Measurements from ENCODE around the gene TWIST1.

The TWIST1 gene

DNA sequence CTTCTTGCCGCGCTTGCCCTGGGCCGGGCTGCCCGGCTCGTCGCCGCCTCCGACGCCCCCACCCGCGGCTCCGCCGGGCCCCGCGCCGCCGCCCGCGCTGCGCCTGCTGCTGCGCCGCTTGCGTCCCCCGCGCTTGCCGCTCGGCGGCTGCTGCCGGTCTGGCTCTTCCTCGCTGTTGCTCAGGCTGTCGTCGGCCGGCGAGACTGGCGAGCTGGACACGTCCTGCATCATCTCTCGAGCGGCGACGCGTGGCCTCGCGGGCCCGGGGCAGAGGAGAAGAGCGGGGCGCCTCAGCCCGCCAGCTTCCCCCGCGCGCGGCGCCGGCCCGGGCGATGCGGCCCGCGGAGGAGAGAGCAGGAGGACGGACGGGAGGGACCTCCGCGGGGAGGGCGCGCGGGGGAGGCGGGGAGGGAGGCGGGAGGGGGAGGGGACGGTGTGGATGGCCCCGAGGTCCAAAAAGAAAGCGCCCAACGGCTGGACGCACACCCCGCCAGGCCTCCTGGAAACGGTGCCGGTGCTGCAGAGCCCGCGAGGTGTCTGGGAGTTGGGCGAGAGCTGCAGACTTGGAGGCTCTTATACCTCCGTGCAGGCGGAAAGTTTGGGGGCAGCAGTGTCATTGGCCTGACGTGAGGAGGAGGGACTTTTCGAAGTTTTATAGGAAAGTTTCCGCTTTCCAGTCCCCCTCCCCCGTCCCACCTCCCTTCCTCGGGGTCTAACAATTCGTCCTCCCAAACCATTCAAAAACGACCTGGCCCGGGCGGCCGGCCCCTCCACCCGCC, at the start of gene TWIST1:
TWIST1 (minus strand) TSS at position 546 of the 779 bp plus-strand sequence; CDS start at position 231, 315 bp downstream.
- DNase-seq = no peak
- in situ Hi-C loops (cut with HindIII; ENCODE audit: low pct_ligation_motif_present, low pct_unique_long_range_greater_than_20kb, low sequenced_read_pairs) = no loop called here

DNA sequence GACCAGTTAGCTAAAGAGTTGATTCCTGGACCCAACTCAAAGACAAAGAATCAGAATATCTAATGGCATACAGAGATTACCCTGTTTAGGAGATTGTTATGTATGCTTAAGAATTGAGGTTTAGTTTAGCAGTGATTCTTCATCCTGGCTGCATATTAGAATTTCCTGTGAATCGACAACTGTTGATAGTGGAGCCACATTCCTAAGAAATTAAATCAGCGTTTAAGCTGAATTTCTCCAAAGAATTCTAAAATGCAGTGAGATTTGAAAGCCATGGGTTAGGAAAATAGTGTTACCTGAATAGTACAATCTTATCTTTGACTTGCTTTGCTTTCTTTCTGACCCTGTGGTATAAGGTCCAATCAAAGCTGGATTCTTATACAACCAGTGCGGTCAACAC, 44.2 kb upstream of the TWIST1 start:
- in situ Hi-C loops (cut with HindIII; ENCODE audit: low pct_ligation_motif_present, low pct_unique_long_range_greater_than_20kb, low sequenced_read_pairs) = no loop called here

DNA sequence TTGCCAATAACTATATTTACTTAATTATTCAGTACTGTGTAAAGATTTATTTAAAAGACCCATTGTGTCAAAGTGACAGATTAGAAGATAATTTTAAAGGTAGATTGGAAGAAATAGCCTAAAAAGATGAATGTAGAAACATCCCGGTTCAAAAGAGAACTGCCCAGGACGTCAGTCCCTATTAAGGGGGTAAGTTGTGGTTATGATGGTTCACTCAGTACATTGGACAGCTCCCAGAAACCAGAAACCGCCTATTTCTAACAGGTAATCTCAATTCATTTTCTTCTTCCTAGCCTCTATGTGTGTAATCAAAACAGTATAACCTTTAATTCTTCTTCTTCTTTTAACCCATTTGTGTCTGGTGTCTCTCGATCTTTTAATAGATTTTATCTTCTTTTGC, 29.3 kb upstream of the TWIST1 start:
- in situ Hi-C loops (cut with HindIII; ENCODE audit: low pct_ligation_motif_present, low pct_unique_long_range_greater_than_20kb, low sequenced_read_pairs) = no loop called here
- peak; percentile 44 for DNase-seq

More for the DNA sequence above, 44.2 kb upstream of the TWIST1 start:
- no peak for DNase-seq

DNA sequence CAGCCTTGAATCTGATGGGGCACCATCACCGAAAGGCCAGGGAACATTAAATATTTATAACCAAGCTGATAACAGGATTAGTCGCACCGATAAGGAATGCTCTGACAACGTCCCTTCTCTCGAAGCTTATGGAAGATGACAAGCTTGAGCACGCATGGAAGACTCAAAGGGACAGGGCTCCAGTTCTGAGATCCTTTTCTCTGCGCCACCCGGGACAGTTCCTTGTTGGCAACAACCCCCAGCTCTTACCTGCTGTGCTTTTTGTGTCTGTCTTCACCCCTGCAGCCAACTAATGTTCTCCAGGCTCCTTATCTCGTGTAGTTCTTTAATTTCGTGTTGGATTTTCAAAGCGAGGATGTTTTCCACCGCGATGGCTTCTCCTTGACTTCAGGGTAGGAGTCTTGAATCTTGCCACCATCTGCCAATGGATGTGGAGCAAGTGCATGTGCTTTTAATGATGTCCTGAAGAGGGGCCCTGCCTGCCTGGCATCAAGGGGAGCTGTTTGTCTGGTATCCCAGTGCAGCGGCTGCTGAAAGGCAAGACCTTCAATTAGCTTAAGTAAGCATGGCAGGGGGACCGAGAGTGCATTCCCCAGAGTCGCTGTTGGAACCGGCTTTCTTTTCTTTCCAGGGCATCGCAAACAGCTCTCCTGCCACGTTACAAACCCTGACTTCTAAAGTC, 28.1 kb upstream of the TWIST1 start:
- in situ Hi-C loops (cut with HindIII; ENCODE audit: low pct_ligation_motif_present, low pct_unique_long_range_greater_than_20kb, low sequenced_read_pairs) = no loop called here
- DNase-seq = no peak

DNA sequence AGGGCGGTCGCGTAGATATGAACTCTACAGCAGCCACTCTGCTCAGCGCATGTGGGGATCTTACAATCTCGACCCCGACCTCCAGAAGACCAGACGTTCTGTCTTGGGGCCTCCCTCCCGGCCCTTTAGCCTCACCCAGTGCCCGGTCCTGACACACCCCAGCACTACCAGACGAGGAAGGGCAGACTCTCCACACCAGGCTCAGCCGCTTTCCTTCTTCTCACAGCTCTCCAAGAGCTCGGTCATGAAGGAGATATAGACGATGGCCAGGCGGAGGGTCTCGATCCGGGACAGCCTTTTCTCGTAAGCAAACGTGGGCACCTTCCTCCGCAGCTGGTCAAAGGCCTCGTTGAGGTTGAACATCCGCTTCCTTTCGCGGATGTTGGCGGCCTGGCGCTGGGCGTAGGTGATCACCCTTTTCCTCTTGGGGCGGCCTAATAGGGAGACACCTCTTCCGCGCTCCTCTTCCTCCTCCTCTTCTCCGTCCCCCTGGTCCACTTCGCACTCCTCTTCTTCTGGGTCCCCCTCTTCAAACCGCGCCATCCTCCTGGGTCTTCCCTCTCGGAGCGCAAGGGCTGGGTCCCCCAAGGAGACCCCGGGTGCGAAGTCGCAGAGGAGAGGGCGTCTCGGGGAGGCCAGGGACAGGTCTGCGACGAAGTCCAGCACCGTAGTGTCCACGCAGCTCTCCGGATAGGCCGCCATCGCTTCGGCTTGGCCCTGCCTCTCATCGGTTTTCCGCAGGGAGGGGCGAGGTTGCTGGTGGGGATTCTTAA, 27.4 kb upstream of the TWIST1 start, which contains the start of gene FERD3L:
FERD3L (minus strand) TSS at position 761 of the 773 bp plus-strand sequence; CDS start at position 702, 59 bp downstream.
- in situ Hi-C loops (cut with HindIII; ENCODE audit: low pct_ligation_motif_present, low pct_unique_long_range_greater_than_20kb, low sequenced_read_pairs) = no loop called here
- no peak for DNase-seq

DNA sequence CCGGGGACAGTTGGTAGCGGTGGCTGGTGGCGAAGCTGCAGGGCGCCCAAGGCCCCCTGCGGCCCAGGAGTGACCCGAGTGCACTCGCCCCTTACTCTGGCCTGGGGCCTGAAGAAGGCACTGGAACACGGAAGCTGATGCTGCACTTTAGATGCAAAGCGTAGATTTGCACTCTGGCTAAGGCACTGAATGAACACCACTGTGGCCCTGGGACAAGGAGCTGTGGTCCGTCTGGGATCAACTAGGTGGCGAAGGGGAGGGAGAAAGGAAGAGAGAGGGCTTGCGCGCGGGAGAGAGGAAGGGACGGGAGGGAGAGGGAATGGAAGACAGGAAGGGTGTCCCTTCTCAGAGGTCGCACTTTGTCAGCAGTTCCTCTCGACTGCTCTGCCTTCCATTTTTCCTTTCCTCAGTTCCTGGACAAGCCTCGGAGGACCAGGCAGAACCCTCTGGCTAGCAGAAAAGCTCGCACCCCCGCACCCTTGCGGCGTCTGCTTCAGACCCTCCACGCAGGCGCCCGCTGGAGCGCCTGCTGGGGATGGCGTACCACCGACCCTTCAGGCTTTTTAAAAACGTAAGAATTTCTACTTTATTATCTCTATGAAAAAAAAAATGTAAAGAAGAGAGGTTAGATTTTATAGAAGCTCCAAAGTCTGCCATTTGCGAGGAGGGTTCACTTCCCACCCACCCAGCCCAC, 26.6 kb upstream of the TWIST1 start:
- no peak for DNase-seq
- in situ Hi-C loops (cut with HindIII; ENCODE audit: low pct_ligation_motif_present, low pct_unique_long_range_greater_than_20kb, low sequenced_read_pairs) = no loop called here

DNA sequence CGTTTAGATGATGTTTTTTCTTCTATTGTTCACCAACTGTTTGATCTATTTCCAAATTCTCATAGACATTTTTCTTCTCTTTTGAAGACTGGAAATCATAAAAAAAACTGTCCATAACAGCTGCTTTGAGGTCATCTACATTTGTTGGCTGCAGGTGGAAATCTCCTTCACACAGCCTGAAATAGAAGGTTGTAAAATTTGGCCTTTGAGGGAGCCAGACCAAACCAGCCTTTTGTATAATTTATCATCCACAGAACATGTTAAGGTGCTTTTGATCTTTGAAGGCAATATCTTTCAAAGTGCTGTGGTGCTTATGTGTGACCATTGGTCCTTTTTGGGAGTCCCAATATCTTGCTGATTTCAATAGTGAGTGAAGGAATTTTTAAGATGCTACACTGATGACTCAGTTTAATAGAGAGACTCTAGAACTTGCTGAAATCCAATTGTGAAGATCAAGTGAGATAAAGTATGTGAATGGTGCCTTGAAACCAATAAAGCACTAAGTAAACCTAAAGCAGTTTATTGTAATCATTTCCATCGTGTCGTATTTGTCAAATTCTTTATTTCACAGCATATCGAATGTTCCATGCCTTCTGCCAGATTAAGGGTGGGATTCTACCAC, 22.4 kb upstream of the TWIST1 start:
- in situ Hi-C loops (cut with HindIII; ENCODE audit: low pct_ligation_motif_present, low pct_unique_long_range_greater_than_20kb, low sequenced_read_pairs) = no loop called here
- DNase-seq = no peak

DNA sequence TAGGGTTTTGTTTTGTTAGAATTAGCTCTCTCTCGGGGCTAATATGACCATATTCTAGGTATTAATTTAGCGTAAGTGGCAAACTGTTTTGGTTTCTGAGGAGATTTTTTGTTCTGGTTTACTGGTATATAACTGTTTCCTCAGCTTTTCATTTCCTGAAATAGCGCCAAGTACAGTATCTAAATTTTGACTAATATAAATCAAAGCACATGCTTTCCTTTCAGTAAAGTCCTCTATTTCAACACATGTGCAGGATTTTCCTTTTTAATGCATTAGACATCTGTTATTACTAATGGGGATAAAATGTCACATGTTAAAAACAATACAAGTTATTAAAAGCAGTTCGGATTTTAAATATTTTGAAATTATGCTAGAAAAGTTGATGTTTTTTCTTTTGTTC, 16.4 kb upstream of the TWIST1 start:
- DNase-seq = no peak
- in situ Hi-C loops (cut with HindIII; ENCODE audit: low pct_ligation_motif_present, low pct_unique_long_range_greater_than_20kb, low sequenced_read_pairs) = no loop called here

DNA sequence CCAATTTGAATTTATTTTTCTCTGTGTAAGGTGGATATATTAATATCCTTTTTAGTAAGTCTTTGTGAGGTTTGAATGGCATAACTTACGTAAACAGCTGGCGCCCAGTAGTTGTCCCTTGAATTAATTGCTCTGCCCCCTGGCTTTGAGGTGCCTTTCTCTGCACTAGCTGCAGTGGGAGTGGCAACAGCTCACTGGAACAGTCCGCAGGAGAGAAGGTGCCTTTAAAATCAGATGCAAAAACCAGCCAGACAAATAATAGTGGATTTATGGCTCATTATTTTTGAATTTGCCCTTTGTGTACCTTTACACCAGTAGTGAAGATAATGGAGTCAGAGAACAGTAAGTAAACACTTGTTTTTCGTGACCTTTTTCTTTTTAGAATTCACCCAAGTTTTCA, 16.0 kb upstream of the TWIST1 start:
- in situ Hi-C loops (cut with HindIII; ENCODE audit: low pct_ligation_motif_present, low pct_unique_long_range_greater_than_20kb, low sequenced_read_pairs) = no loop called here
- DNase-seq = no peak

DNA sequence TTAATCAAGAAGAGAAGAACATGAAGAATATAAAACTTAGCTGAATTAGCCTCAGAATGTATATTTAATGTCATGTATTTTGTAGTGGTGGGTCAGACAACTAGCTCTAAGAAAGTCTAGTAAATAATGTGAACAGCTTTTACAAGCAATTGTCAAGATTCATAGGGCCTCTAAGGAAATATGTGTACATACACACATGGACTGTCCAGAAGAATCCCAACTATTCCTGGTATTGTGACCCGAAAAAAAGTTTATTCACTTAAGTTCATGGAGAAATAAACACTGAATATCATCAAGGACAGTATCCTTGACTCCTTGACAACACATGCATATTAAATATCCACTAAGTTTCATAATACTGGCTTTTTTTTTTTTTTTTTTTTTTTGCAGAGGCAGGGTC, 11.4 kb upstream of the TWIST1 start:
- DNase-seq = no peak
- in situ Hi-C loops (cut with HindIII; ENCODE audit: low pct_ligation_motif_present, low pct_unique_long_range_greater_than_20kb, low sequenced_read_pairs) = no loop called here

DNA sequence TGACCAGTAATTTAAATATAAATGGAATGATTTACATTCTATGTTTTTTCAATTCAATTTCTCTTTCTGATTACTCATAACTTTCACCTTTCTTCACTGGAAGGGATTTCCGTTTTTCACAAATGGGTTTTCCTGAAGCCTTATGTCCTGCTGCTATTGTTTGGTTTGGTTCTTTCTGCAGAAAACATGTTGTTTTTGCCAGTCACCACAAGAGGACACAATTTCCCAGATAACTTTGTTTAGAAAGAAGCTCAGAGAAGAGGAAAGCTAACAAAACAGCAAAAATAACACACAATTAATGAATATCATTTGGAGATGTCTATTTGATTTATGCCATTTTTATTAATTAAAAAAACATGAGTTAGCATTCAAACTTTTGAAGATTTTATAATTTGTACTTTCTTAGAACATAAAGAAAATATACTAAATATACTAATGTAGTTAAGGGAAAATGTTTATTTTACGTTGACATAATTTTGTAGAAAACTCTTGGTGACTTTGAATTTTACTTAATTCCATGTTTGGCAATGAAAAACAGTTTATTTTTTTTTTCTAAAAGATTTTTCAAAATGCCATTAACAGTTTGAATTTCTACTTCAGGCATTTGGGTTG, 4.6 kb upstream of the TWIST1 start:
- DNase-seq = peak; percentile 66
- in situ Hi-C loops (cut with HindIII; ENCODE audit: low pct_ligation_motif_present, low pct_unique_long_range_greater_than_20kb, low sequenced_read_pairs) = no loop called here

DNA sequence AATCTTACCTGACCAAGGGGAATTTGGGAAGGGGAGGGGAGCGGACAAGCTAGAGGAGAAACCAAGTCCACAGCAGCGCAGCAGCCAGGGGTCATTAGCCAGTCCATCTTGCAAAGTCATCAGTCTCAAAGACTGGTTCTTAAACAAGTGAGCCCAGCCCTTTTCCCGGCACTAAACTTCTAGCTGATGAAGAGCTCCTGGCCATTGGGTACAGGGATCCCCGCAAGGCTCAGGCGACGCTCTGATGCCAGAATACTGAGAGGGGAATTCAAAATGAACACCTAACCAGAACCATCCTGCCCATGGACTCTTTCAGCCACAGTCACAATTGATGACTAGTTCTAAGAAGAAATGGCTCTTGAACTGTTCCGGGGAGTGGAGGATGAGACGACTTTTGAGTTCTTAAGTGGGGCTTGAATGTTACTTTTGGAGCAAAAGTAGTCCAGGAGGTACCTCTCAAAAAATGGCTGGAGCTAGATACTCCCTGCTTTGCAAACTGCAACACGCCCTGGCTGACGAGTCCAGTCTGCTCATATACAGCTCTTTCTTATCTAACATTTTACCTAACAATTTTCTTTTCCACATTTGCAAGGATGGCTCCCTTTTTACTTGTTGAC, 2.5 kb upstream of the TWIST1 start:
- no peak for DNase-seq
- in situ Hi-C loops (cut with HindIII; ENCODE audit: low pct_ligation_motif_present, low pct_unique_long_range_greater_than_20kb, low sequenced_read_pairs) = no loop called here

DNA sequence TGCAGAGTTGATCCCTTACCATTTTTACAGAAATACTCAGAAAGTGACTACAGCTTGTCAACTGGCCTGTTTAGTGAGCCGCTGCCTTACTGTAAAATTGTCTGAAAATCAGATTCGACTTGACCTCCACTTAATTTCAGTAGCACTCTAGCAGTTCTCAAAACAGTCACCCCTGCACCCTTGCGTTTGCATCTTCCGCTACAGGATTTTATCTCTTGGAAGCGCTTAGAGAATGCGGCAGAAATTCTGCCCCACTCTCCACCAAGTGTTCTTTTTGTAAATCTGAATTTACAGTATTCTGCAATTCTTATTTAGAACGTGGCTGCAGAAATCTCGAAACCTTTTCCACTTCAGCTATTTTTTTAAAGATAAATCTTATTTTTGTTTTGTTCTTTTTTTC, 1.9 kb upstream of the TWIST1 start:
- no peak for DNase-seq
- in situ Hi-C loops (cut with HindIII; ENCODE audit: low pct_ligation_motif_present, low pct_unique_long_range_greater_than_20kb, low sequenced_read_pairs) = no loop called here

DNA sequence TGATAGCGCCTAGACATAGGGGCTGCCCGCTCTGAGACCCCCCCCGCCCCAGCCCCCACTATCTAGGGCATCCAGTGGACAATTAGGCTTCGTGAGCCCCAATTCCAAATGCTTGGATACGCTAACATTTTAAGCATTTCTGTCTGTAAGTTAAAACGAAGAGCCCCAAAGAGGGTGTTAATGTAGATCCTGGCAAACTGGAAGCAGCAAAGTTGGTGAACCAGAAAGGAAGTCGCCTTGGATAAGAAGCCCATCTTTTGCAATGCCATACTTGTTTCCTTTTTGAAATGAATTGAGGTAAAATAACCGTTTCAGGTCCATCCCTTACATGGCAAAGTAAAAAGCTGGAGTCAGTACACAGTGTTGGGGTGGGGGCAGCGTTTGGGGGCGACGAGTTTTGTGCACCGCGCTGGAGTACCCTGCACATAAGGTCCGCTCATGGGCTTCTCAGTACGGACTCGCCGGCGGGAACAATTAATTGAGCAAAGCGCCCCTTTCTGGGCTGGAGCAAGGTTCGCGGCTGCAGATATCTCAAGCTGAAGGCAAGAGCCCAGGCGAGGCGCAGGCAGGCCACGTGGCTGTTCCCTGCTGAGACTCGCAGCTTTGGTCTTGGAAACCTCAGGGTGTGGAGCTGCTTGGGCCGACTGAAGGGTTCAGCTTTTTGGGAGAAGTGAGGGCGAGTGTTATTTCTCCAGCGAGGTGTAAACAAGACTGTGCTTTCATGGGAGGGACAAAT, 1.4 kb upstream of the TWIST1 start:
- in situ Hi-C loops (cut with HindIII; ENCODE audit: low pct_ligation_motif_present, low pct_unique_long_range_greater_than_20kb, low sequenced_read_pairs) = no loop called here
- DNase-seq = no peak

DNA sequence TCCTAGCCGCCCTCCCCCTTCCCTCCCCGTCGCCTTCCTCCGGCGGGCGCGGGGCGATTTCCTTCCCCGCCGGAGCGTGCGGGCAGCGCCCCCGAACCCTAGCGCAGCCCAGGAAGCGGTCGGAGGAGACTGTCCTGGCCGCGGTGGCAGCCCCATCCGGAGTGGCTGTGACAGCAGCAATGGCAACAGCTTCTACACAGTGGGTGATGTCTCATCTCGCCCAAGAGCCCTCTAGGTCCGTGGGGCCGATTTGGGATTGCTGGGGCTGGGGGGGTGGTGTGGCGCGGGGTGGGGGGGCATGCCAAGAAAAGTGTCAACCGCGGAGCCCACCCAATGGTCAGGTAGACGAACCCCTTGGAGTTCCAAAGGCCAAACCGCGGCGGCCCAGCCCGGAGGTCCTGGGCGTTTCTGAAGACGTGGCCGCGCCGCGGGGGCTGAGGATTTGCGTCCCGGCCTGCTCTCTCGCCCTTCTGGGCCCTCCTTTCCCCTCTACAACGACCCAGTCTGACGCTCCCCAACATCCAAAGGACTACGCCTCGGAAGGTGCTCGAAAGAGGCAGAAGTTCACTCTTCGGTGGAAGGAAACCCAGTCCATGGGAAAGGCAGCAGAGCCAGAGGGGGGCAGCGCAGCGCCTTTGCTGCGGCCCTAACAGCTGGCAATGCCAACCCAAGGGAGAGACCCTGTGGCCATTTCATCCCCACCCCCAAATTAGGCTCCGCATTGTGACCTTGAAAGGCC, 603 bp upstream of the TWIST1 start:
- no peak for DNase-seq
- in situ Hi-C loops (cut with HindIII; ENCODE audit: low pct_ligation_motif_present, low pct_unique_long_range_greater_than_20kb, low sequenced_read_pairs) = no loop called here

Data from ACHN (cell line).